ENCODE measurements around the gene RANBP3.

- no peak for TF ChIP-seq EZH2 (IDR thresholded peaks at IDR 0.05; ENCODE audit: borderline replicate concordance, low read length)
- TF ChIP-seq CTCF (conservative IDR thresholded peaks at IDR 0.05 in 1 of 2, IDR thresholded peaks at IDR 0.05 in 1 of 2; ENCODE audit: extremely low read depth in 1 of 2, insufficient read depth in 1 of 2, low read depth in 1 of 2, low read length in 2 of 2) = no peak
Observed at GRCh38 chr19:5973376-5973775, 4.6 kb downstream of the RANBP3 start.
